Muscle of leg (tissue), 11 donors: Measurements from ENCODE around the gene TPBGL. TPM values are rescaled to one million over a fixed set of nuclear protein-coding genes. Genes with fewer than 3 reads are reported as not detected.

ENCODE experiments used
- DNase-seq: peaks from one replicate; pipeline ENCODE4 v3.0.0; 2013
- H3K27ac ChIP-seq: one replicate; pipeline ENCODE4 v1.5.1; 2013; ENCODE audit warnings: mild to moderate bottlenecking, low read length, control low read depth
- H3K27me3 ChIP-seq: one replicate; pipeline ENCODE4 v1.6.1; 2013; ENCODE audit warnings: low read length; ENCODE audit not compliant: control insufficient read depth, insufficient read depth
- H3K36me3 ChIP-seq: one replicate; pipeline ENCODE4 v1.6.1; 2013; ENCODE audit warnings: low read length; ENCODE audit not compliant: control insufficient read depth, insufficient read depth
- H3K4me1 ChIP-seq: one replicate; pipeline ENCODE4 v1.6.1; 2013; ENCODE audit warnings: low read length; ENCODE audit not compliant: control insufficient read depth, insufficient read depth
- H3K4me3 ChIP-seq: one replicate; pipeline ENCODE4 v1.5.1; 2013; ENCODE audit warnings: low read length, control low read depth
- H3K9me3 ChIP-seq: replicated peaks from 2 replicates; pipeline ENCODE4 v1.6.1; 2013; ENCODE audit warnings: low read depth, low read length; ENCODE audit not compliant: control insufficient read depth
- WGBS: methylation state at CpG from one replicate; pipeline ENCODE4 v1.1.5; 2013; ENCODE audit warnings: missing lambda C conversion rate; ENCODE audit not compliant: insufficient coverage; 5-methylcytosine and 5-hydroxymethylcytosine counted together
- polyA plus RNA-seq, 8 donors: library from polyadenylated mRNA; unstranded; fragments of 120-200 nt; gene quantifications; one replicate each; pipeline versions ENCODE4 v1.2.1 to v1.2.3, GENCODE V29; 2013; ENCODE audit warnings: inconsistent platforms in 1 of 8, low replicate concordance in 1 of 8; ENCODE audit not compliant: insufficient read length in 8 of 8, insufficient read depth in 1 of 8
- total RNA-seq: library from RNA; stranded (reverse); fragments of 120-200 nt; gene quantifications from one replicate; pipeline ENCODE4 v1.2.4, GENCODE V29; 2013

TPBGL gene
- total and polyA plus RNA-seq, 9 donors, result 0.08 to 0.37 (median 0.21) TPM; not detected in 1

- no peak overlapping the region for H3K4me3 ChIP-seq
- no peak for DNase-seq
- no peaks in the 10 kb centered on the region for H3K27me3 ChIP-seq
- peaks cover 2% of the 10 kb centered on the region for H3K9me3 ChIP-seq
- WGBS, result 60% methylated on average over 2 of the region's 3 CpGs
- H3K36me3 ChIP-seq, result peaks cover 4% of the 10 kb centered on the region
- H3K4me1 ChIP-seq, result peaks cover 13% of the 10 kb centered on the region
- no peak overlapping the region for H3K27ac ChIP-seq
Observed at GRCh38 chr11:75292943-75293342, 52.4 kb downstream of the TPBGL start.

Other genes starting within 250 kb of the TPBGL start
- not detected for gene OR2AT4, start 143.9 kb upstream of the TPBGL start, total RNA-seq
- under 1 TPM in 7 of 8 donors, not detected in 1; 0.03 to 0.36 (median 0.03) TPM for gene OR2AT4, start 143.9 kb upstream of the TPBGL start, polyA plus RNA-seq
- gene SLCO2B1, start 89.7 kb upstream of the TPBGL start, total RNA-seq, result 8.2 TPM
- 10 to 100 TPM in 7 of 8 donors, 1 to 10 TPM in 1; 10.0 to 19.3 (median 13.0) TPM for gene SLCO2B1, start 89.7 kb upstream of the TPBGL start, polyA plus RNA-seq
- gene ARRB1, start 110.9 kb downstream of the TPBGL start, total RNA-seq, result 14.7 TPM
- 10 to 100 TPM; 14.0 to 22.7 (median 20.7) TPM for gene ARRB1, start 110.9 kb downstream of the TPBGL start, polyA plus RNA-seq
- 3,986 TPM for gene RPS3, start 158.7 kb downstream of the TPBGL start, total RNA-seq
- 1,000 to 10,000 TPM; 3,265 to 4,158 (median 4,038) TPM for gene RPS3, start 158.7 kb downstream of the TPBGL start, polyA plus RNA-seq
- 3.6 TPM for gene KLHL35, start 192.4 kb downstream of the TPBGL start, total RNA-seq
- 1 to 10 TPM; 2.3 to 6.5 (median 4.6) TPM for gene KLHL35, start 192.4 kb downstream of the TPBGL start, polyA plus RNA-seq